A549 (cell line): ENCODE results near the gene PFAS.

ENCODE experiments used
- CHD2 ChIP-seq: fragments of 150-350 bp; IDR thresholded peaks from 2 replicates; pipeline ENCODE4 v1.6.1; 2014; ENCODE audit warnings: low read length; ENCODE audit not compliant: partially characterized antibody
- CTCF ChIP-seq: fragments of >200 bp; sonication (Bioruptor Twin); formaldehyde crosslinking; IDR thresholded peaks from 3 replicates; pipeline ENCODE4 v1.5.1; 2016
- EP300 ChIP-seq, 2 experiments: fragments of >200 bp; sonication (Bioruptor Twin); formaldehyde crosslinking; IDR thresholded peaks; 2 replicates in 1 of 2; 3 replicates in 1 of 2; pipeline ENCODE4 v1.6.1; 2016 to 2017
- FOSL2 ChIP-seq, 2 experiments: fragments of 450-650 bp in 1 of 2; fragments of >200 bp in 1 of 2; sonication (Bioruptor Twin) in 1 of 2; formaldehyde crosslinking; IDR thresholded peaks; 2 replicates each; pipeline versions ENCODE4 v1.5.0 to v1.6.1; 2016 to 2020; ENCODE audit warnings: mild to moderate bottlenecking in 1 of 2, moderate library complexity in 1 of 2
- NR3C1 ChIP-seq: fragments of >200 bp; sonication (Bioruptor Twin); formaldehyde crosslinking; IDR thresholded peaks from 3 replicates; pipeline ENCODE4 v1.6.1; 2017
- POLR2A ChIP-seq: IDR thresholded peaks from 2 replicates; pipeline ENCODE4 v1.6.1; 2012; ENCODE audit warnings: mild to moderate bottlenecking, low read length
- TF ChIP-seq, protein P1 (sequence below): fragments of 450-650 bp; IDR thresholded peaks from 2 replicates; pipeline ENCODE4 v1.6.1; 2014; ENCODE audit warnings: antibody characterized with exemption

DNA sequence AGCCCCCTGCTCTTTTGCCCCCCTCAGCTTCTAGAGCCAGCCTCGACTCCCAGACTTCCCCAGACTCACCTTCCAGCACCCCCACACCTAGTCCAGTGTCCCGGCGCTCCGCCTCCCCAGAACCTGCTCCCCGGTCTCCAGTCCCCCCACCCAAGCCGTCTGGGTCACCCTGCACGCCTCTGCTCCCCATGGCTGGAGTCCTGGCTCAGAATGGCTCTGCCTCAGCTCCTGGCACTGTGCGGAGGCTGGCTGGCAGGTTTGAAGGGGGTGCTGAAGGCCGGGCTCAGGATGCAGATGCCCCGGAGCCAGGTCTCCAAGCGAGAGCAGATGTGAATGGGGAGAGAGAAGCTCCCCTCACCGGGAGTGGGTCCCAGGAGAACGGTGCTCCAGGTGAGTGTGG is 63.2 kb downstream of the PFAS start:
- TF ChIP-seq POLR2A (no peak), NR3C1 (no peak), EP300 (IDR thresholded peaks at IDR 0.05) (no peak), CTCF (no peak), FOSL2 (IDR thresholded peaks at IDR 0.05) (no peak), FOSL2 (CRISPR knock-in tag; IDR thresholded peaks at IDR 0.05) (no peak), CHD2 (no peak)
- TF ChIP-seq, protein P1, sequence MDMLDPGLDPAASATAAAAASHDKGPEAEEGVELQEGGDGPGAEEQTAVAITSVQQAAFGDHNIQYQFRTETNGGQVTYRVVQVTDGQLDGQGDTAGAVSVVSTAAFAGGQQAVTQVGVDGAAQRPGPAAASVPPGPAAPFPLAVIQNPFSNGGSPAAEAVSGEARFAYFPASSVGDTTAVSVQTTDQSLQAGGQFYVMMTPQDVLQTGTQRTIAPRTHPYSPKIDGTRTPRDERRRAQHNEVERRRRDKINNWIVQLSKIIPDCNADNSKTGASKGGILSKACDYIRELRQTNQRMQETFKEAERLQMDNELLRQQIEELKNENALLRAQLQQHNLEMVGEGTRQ: no peak
